ENCODE data around the gene SACM1L.

DNA sequence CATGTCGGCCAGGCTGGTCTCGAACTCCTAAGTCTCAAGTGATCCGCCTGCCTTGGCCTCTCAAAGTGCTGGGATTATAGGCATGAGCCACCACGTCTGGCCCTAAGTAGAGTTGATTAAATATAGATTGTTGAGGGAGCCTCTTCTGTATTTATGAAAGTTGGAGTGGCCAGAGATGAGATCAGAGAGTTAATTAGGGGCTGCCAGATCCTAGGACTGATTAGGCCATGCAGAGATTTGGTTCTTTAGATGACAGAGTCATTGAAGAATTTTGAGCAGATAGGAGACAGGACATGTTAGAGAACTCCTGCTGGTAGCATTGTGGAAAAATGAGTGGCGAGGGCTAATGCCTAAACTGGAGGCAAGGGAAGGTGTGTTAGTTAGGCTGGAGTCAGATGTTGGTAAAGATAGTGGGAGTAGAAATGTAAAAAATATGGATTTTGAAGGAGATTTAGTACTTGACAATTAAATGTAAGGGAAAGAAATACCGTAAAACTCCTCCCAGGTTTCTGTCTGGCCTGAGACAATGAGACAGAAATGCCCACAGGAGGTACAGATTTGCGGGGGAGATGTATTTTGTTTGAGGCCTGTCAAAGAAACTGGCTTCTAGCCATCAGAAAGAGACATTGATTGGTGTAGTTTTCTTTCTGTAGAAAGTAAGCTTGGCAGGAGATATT, 23.4 kb downstream of the SACM1L start:
- TF ChIP-seq RCOR1 (IDR thresholded peaks at IDR 0.05; ENCODE audit: insufficient replicate concordance, low read length) = no peak
- TF ChIP-seq, protein P1, sequence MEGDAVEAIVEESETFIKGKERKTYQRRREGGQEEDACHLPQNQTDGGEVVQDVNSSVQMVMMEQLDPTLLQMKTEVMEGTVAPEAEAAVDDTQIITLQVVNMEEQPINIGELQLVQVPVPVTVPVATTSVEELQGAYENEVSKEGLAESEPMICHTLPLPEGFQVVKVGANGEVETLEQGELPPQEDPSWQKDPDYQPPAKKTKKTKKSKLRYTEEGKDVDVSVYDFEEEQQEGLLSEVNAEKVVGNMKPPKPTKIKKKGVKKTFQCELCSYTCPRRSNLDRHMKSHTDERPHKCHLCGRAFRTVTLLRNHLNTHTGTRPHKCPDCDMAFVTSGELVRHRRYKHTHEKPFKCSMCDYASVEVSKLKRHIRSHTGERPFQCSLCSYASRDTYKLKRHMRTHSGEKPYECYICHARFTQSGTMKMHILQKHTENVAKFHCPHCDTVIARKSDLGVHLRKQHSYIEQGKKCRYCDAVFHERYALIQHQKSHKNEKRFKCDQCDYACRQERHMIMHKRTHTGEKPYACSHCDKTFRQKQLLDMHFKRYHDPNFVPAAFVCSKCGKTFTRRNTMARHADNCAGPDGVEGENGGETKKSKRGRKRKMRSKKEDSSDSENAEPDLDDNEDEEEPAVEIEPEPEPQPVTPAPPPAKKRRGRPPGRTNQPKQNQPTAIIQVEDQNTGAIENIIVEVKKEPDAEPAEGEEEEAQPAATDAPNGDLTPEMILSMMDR (conservative IDR thresholded peaks at IDR 0.05; ENCODE audit: low read depth, low read length) = no peak
- no peak for TF ChIP-seq CEBPB (IDR thresholded peaks at IDR 0.05; ENCODE audit: low read depth, low read length)
- no peak for TF ChIP-seq MAZ (IDR thresholded peaks at IDR 0.05; ENCODE audit: borderline replicate concordance, low read depth, low read length)
- TF ChIP-seq POLR2A (IDR thresholded peaks at IDR 0.05; ENCODE audit: low read depth, low read length) = no peak
- no peak for TF ChIP-seq SMC3 (IDR thresholded peaks at IDR 0.05; ENCODE audit: low read depth, low read length)
- TF ChIP-seq, protein P2, sequence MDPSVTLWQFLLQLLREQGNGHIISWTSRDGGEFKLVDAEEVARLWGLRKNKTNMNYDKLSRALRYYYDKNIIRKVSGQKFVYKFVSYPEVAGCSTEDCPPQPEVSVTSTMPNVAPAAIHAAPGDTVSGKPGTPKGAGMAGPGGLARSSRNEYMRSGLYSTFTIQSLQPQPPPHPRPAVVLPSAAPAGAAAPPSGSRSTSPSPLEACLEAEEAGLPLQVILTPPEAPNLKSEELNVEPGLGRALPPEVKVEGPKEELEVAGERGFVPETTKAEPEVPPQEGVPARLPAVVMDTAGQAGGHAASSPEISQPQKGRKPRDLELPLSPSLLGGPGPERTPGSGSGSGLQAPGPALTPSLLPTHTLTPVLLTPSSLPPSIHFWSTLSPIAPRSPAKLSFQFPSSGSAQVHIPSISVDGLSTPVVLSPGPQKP (IDR thresholded peaks at IDR 0.05; ENCODE audit: borderline replicate concordance, low read depth, low read length) = no peak
- no peak for TF ChIP-seq CHD1 (IDR thresholded peaks at IDR 0.05; ENCODE audit: low read depth, low read length)
- TF ChIP-seq, protein P3, sequence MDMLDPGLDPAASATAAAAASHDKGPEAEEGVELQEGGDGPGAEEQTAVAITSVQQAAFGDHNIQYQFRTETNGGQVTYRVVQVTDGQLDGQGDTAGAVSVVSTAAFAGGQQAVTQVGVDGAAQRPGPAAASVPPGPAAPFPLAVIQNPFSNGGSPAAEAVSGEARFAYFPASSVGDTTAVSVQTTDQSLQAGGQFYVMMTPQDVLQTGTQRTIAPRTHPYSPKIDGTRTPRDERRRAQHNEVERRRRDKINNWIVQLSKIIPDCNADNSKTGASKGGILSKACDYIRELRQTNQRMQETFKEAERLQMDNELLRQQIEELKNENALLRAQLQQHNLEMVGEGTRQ (IDR thresholded peaks at IDR 0.05; ENCODE audit: low read depth, low read length) = no peak
- TF ChIP-seq FOS (IDR thresholded peaks at IDR 0.05; ENCODE audit: low read depth, low read length) = no peak
- no peak for TF ChIP-seq NFE2L2 (IDR thresholded peaks at IDR 0.05; ENCODE audit: low read depth, low read length)
- no peak for TF ChIP-seq RFX5 (IDR thresholded peaks at IDR 0.05; ENCODE audit: low read depth, low read length)
- no peak for TF ChIP-seq RAD21 (IDR thresholded peaks at IDR 0.05; ENCODE audit: low read length)
- TF ChIP-seq MXI1 (IDR thresholded peaks at IDR 0.05; ENCODE audit: borderline replicate concordance, low read depth, low read length) = no peak

Measured in IMR-90 (cell line).